ENCODE results near the gene POLR3C. TPM values are rescaled to one million over a fixed set of nuclear protein-coding genes. Genes with fewer than 3 reads are reported as not detected.

Gene POLR3C
- total RNA-seq, 1 experiment from 2014 or later = 24.9 TPM

- CTCF ChIA-PET = interaction anchor here (9.0 kb wide), 1 partner anchor 16 kb away, joined by 254 read pairs; the partner anchor contains the start of gene PIAS3
- no peak for TF ChIP-seq CTCF (IDR thresholded peaks at IDR 0.05)
- no peak for TF ChIP-seq RORB (CRISPR knock-in tag; IDR thresholded peaks at IDR 0.05)
- TF ChIP-seq HMGXB4 (CRISPR knock-in tag; IDR thresholded peaks at IDR 0.05) = no peak
- TF ChIP-seq HMGA2 (CRISPR knock-in tag; IDR thresholded peaks at IDR 0.05) = no peak
- no peak for TF ChIP-seq TCF7 (CRISPR knock-in tag; IDR thresholded peaks at IDR 0.05; ENCODE audit: low read depth)
- no peak for TF ChIP-seq PRRX2 (CRISPR knock-in tag; IDR thresholded peaks at IDR 0.05)
- TF ChIP-seq, protein P1, sequence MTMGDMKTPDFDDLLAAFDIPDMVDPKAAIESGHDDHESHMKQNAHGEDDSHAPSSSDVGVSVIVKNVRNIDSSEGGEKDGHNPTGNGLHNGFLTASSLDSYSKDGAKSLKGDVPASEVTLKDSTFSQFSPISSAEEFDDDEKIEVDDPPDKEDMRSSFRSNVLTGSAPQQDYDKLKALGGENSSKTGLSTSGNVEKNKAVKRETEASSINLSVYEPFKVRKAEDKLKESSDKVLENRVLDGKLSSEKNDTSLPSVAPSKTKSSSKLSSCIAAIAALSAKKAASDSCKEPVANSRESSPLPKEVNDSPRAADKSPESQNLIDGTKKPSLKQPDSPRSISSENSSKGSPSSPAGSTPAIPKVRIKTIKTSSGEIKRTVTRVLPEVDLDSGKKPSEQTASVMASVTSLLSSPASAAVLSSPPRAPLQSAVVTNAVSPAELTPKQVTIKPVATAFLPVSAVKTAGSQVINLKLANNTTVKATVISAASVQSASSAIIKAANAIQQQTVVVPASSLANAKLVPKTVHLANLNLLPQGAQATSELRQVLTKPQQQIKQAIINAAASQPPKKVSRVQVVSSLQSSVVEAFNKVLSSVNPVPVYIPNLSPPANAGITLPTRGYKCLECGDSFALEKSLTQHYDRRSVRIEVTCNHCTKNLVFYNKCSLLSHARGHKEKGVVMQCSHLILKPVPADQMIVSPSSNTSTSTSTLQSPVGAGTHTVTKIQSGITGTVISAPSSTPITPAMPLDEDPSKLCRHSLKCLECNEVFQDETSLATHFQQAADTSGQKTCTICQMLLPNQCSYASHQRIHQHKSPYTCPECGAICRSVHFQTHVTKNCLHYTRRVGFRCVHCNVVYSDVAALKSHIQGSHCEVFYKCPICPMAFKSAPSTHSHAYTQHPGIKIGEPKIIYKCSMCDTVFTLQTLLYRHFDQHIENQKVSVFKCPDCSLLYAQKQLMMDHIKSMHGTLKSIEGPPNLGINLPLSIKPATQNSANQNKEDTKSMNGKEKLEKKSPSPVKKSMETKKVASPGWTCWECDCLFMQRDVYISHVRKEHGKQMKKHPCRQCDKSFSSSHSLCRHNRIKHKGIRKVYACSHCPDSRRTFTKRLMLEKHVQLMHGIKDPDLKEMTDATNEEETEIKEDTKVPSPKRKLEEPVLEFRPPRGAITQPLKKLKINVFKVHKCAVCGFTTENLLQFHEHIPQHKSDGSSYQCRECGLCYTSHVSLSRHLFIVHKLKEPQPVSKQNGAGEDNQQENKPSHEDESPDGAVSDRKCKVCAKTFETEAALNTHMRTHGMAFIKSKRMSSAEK (CRISPR knock-in tag; IDR thresholded peaks at IDR 0.05; ENCODE audit: borderline replicate concordance) = no peak
- no peak for TF ChIP-seq CBFB (CRISPR knock-in tag; IDR thresholded peaks at IDR 0.05; ENCODE audit: low read depth)
- TF ChIP-seq, protein P2, sequence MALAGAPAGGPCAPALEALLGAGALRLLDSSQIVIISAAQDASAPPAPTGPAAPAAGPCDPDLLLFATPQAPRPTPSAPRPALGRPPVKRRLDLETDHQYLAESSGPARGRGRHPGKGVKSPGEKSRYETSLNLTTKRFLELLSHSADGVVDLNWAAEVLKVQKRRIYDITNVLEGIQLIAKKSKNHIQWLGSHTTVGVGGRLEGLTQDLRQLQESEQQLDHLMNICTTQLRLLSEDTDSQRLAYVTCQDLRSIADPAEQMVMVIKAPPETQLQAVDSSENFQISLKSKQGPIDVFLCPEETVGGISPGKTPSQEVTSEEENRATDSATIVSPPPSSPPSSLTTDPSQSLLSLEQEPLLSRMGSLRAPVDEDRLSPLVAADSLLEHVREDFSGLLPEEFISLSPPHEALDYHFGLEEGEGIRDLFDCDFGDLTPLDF (CRISPR knock-in tag; IDR thresholded peaks at IDR 0.05) = no peak
- no peak for TF ChIP-seq ZNF121 (CRISPR knock-in tag; IDR thresholded peaks at IDR 0.05)
- no peak for TF ChIP-seq ZNF423 (CRISPR knock-in tag; IDR thresholded peaks at IDR 0.05)
- TF ChIP-seq, protein P3, sequence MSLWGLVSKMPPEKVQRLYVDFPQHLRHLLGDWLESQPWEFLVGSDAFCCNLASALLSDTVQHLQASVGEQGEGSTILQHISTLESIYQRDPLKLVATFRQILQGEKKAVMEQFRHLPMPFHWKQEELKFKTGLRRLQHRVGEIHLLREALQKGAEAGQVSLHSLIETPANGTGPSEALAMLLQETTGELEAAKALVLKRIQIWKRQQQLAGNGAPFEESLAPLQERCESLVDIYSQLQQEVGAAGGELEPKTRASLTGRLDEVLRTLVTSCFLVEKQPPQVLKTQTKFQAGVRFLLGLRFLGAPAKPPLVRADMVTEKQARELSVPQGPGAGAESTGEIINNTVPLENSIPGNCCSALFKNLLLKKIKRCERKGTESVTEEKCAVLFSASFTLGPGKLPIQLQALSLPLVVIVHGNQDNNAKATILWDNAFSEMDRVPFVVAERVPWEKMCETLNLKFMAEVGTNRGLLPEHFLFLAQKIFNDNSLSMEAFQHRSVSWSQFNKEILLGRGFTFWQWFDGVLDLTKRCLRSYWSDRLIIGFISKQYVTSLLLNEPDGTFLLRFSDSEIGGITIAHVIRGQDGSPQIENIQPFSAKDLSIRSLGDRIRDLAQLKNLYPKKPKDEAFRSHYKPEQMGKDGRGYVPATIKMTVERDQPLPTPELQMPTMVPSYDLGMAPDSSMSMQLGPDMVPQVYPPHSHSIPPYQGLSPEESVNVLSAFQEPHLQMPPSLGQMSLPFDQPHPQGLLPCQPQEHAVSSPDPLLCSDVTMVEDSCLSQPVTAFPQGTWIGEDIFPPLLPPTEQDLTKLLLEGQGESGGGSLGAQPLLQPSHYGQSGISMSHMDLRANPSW (CRISPR knock-in tag; conservative IDR thresholded peaks at IDR 0.05; ENCODE audit: low read depth) = no peak
- TF ChIP-seq ZBTB21 (CRISPR knock-in tag; IDR thresholded peaks at IDR 0.05; ENCODE audit: borderline replicate concordance) = no peak
- TF ChIP-seq JAZF1 (CRISPR knock-in tag; IDR thresholded peaks at IDR 0.05) = no peak
- no peak for TF ChIP-seq ATF3 (CRISPR knock-in tag; conservative IDR thresholded peaks at IDR 0.05)
- TF ChIP-seq, protein P4, sequence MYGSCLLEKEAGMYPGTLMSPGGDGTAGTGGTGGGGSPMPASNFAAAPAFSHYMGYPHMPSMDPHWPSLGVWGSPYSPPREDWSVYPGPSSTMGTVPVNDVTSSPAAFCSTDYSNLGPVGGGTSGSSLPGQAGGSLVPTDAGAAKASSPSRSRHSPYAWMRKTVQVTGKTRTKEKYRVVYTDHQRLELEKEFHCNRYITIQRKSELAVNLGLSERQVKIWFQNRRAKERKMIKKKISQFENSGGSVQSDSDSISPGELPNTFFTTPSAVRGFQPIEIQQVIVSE (CRISPR knock-in tag; IDR thresholded peaks at IDR 0.05; ENCODE audit: borderline replicate concordance) = no peak
- TF ChIP-seq GABPB1 (CRISPR knock-in tag; IDR thresholded peaks at IDR 0.05) = no peak
- no peak for TF ChIP-seq CREB1 (CRISPR knock-in tag; IDR thresholded peaks at IDR 0.05)
- TF ChIP-seq, protein P5, sequence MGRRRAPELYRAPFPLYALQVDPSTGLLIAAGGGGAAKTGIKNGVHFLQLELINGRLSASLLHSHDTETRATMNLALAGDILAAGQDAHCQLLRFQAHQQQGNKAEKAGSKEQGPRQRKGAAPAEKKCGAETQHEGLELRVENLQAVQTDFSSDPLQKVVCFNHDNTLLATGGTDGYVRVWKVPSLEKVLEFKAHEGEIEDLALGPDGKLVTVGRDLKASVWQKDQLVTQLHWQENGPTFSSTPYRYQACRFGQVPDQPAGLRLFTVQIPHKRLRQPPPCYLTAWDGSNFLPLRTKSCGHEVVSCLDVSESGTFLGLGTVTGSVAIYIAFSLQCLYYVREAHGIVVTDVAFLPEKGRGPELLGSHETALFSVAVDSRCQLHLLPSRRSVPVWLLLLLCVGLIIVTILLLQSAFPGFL (CRISPR knock-in tag; IDR thresholded peaks at IDR 0.05; ENCODE audit: borderline replicate concordance) = no peak
- TF ChIP-seq, protein P6, sequence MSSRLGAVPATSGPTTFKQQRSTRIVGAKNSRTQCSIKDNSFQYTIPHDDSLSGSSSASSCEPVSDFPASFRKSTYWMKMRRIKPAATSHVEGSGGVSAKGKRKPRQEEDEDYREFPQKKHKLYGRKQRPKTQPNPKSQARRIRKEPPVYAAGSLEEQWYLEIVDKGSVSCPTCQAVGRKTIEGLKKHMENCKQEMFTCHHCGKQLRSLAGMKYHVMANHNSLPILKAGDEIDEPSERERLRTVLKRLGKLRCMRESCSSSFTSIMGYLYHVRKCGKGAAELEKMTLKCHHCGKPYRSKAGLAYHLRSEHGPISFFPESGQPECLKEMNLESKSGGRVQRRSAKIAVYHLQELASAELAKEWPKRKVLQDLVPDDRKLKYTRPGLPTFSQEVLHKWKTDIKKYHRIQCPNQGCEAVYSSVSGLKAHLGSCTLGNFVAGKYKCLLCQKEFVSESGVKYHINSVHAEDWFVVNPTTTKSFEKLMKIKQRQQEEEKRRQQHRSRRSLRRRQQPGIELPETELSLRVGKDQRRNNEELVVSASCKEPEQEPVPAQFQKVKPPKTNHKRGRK (CRISPR knock-in tag; IDR thresholded peaks at IDR 0.05; ENCODE audit: borderline replicate concordance) = no peak
- Mint-ChIP-seq H3K4me3 (no peak overlapping the region), H3K27me3 (ENCODE audit: low read depth) (no peaks in the 10 kb centered on the region), H3K4me1 (peaks cover 3% of the 10 kb centered on the region; the same call in 1 of the 2 replicates), H3K27ac (no peak overlapping the region), H3K9me3 (no peaks in the 10 kb centered on the region), H3K36me3 (peaks cover 34% of the 10 kb centered on the region)
- ATAC-seq = no peak
- DNase-seq (ENCODE audit: low spot score) = no peak
- POLR2A ChIA-PET = no interaction called here
Observed at GRCh38 chr1:145843031-145843430, 19.0 kb downstream of the POLR3C start.
